MCF 10A (cell line): ENCODE results near the gene QSOX1. TPM values are rescaled to one million over a fixed set of nuclear protein-coding genes. Genes with fewer than 3 reads are reported as not detected.
A peak's percentile ranks its signal among the peaks of the same experiment; 100 is the strongest.

Experiments
- BruUV-seq: library from RNA; stranded (reverse); fragments of 400-500 nt; replicated peaks from 2 replicates; lab custom pipeline; 2021; lab: Mats Ljungman, UMichigan
- CTCF ChIA-PET: fragments of 300-600 bp; sonication (Branson Sonifier 250); formaldehyde crosslinking; extraction: SDS; loops from one replicate; lab custom pipeline; 2021; ENCODE audit warnings: antibody characterized with exemption, inconsistent platforms; lab: Yijun Ruan, JAX
- POLR2A ChIA-PET: fragments of 300-600, 350-650 bp; sonication (Branson Sonifier 250); formaldehyde crosslinking; extraction: SDS; loops from one replicate; lab custom pipeline; 2020; ENCODE audit warnings: antibody characterized with exemption, inconsistent platforms; lab: Yijun Ruan, JAX
- DNase-seq: peaks from one replicate; pipeline ENCODE4 v3.0.0-alpha.2; 2018; ENCODE audit not compliant: unreplicated experiment
- H3K27ac Mint-ChIP-seq: one replicate; pipeline ENCODE4 v1.8.0; 2022; ENCODE audit warnings: mild to moderate bottlenecking, low read depth, mixed read lengths; ENCODE audit not compliant: unreplicated experiment
- H3K27me3 Mint-ChIP-seq: one replicate; pipeline ENCODE4 v1.8.0; 2022; ENCODE audit warnings: mixed read lengths; ENCODE audit not compliant: insufficient read depth, unreplicated experiment
- H3K36me3 Mint-ChIP-seq: one replicate; pipeline ENCODE4 v1.8.0; 2022; ENCODE audit warnings: mild to moderate bottlenecking, moderate library complexity, mixed read lengths; ENCODE audit not compliant: insufficient read depth, unreplicated experiment
- H3K4me1 Mint-ChIP-seq: one replicate; pipeline ENCODE4 v1.8.0; 2022; ENCODE audit warnings: mixed read lengths; ENCODE audit not compliant: insufficient read depth, unreplicated experiment
- H3K4me3 Mint-ChIP-seq: one replicate; pipeline ENCODE4 v1.8.0; 2022; ENCODE audit warnings: mild to moderate bottlenecking, moderate library complexity, mixed read lengths; ENCODE audit not compliant: unreplicated experiment
- H3K9me3 Mint-ChIP-seq: one replicate; pipeline ENCODE4 v1.8.0; 2022; ENCODE audit warnings: mixed read lengths; ENCODE audit not compliant: unreplicated experiment
- CTCF ChIP-seq: fragments of 200-600 bp; IDR thresholded peaks from one replicate; pipeline ENCODE4 v1.8.0; 2022; ENCODE audit warnings: antibody characterized with exemption, mild to moderate bottlenecking; ENCODE audit not compliant: unreplicated experiment
- intact Hi-C: fragments of 100-400 bp; cut with micrococcal nuclease; formaldehyde crosslinking; loops from 2 replicates; pipeline ENCODE4 v1.14.1; 2022
- total RNA-seq: library from RNA; stranded (reverse); gene quantifications from 2 replicates; pipeline ENCODE4 v1.2.3, GENCODE V29; 2022

The QSOX1 gene
- total RNA-seq, 1 experiment from 2014 or later = 309 TPM

GRCh38 chr1:180227861-180228647 lies 73.4 kb downstream of the QSOX1 start:
- TF ChIP-seq CTCF = no peak
- no peaks in the 10 kb centered on the region for H3K4me1 Mint-ChIP-seq
- peak overlapping the region; percentile 73 for H3K4me3 Mint-ChIP-seq
- CTCF ChIA-PET = no interaction called here
- no peaks in the 10 kb centered on the region for H3K36me3 Mint-ChIP-seq
- POLR2A ChIA-PET = no interaction called here
- intact Hi-C loops = no loop called here
- DNase-seq = no peak
- no peaks in the 10 kb centered on the region for H3K9me3 Mint-ChIP-seq
- H3K27ac Mint-ChIP-seq = no peak overlapping the region
- H3K27me3 Mint-ChIP-seq = peaks cover 74% of the 10 kb centered on the region
- BruUV-seq = no TSS peak

- DNase-seq = no peak
- TF ChIP-seq CTCF = no peak
- CTCF ChIA-PET = interaction anchor here (0.6 kb wide), 1 partner anchor 71 kb away, joined by 3 read pairs; no protein-coding TSS in a partner anchor
- Mint-ChIP-seq H3K27me3 (peaks cover 75% of the 10 kb centered on the region), H3K27ac (no peak overlapping the region), H3K9me3 (no peaks in the 10 kb centered on the region), H3K36me3 (no peaks in the 10 kb centered on the region), H3K4me1 (no peaks in the 10 kb centered on the region), H3K4me3 (peak overlapping the region; percentile 73)
- POLR2A ChIA-PET = no interaction called here
- no TSS peak for BruUV-seq
- intact Hi-C loops = no loop called here
Measured at GRCh38 chr1:180228648-180229482, 74.2 kb downstream of the QSOX1 start.

GRCh38 chr1:180229483-180230415 lies 75.1 kb downstream of the QSOX1 start, which contains the start of gene LHX4:
LHX4 (plus strand) TSS chr1:180230264; CDS start chr1:180230530, 266 bp downstream.
- Mint-ChIP-seq H3K36me3 (no peaks in the 10 kb centered on the region), H3K27ac (no peak within 1 kb of the TSS), H3K9me3 (no peaks in the 10 kb centered on the region), H3K4me3 (peak within 1 kb of the TSS; percentile 73), H3K4me1 (no peaks in the 10 kb centered on the region), H3K27me3 (peaks cover 77% of the 10 kb centered on the region)
- intact Hi-C loops = no loop called here
- TF ChIP-seq CTCF = no peak
- DNase-seq = peak; percentile 36
- CTCF ChIA-PET = interaction anchor here (0.6 to 1.1 kb wide), 3 partner anchors 13 to 442 kb away, joined by 3 to 5 read pairs (median 3); no protein-coding TSS in a partner anchor
- POLR2A ChIA-PET = no interaction called here
- BruUV-seq = no TSS peak
